GM18873 (cell line): ENCODE results near the gene CDCP2.
"Not testable (repeated sequence)": the region's sequence is repeated elsewhere in the genome, so short reads cannot be mapped to it uniquely, and the experiment has no call there.

Experiments used
- ATAC-seq: cut with Tn5 transposase; IDR thresholded peaks from one replicate; pipeline ENCODE4 v1.9.1; 2021; ENCODE audit warnings: mild to moderate bottlenecking, moderate library complexity, moderate number of reproducible peaks; ENCODE audit not compliant: unreplicated experiment, low FRiP score

CDCP2 gene

DNA sequence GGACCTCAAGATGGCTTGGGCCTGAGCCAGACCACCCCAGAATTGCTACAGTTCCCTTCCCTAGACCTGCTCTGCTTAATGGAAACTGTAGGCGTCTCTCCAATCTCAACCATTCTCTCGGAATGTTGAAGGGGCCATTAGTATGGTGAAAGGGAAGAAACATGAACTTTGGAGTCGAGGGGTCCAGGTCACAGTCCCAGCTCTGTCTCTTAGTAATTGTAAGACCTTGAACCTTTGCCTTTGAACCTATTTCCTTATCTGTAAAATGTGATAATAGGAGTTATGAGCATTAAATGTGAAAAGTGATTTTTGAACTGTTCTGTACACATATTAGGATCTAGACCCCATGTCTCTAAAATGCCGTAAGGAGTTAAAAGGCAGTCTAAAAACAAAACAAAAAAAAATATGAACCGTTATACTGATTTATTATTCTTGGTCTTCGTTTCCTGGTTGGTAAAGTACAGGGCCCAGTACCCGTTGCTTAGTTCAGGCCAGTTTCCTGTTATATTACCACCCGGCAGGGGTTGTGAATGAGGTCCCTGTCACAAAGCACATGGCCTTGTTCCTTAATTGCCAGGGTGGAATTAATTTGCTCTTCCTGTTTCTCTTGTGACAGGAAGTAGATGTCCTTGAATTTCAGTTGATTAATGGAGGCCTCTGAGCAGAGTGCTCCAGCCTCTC is 57.1 kb downstream of the CDCP2 start:
- ATAC-seq, result no peak

DNA sequence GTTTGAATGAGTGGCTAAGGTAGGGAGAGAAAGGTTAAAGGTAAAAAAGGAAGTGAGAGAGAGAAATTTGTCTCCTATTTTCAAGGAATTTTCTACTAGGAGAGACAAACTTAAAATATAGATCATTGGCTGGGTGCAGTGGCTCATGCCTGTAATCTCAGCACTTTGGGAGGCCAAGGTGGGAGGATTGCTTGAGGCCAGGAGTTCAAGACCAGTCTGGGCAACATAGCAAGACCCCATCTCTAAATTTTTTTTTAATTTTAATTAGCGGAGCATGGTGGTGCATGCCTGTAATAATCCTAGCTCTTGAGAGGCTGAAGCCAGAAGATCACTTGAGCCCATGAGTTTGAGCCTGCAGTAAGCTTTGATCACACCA is 58.1 kb downstream of the CDCP2 start:
- ATAC-seq, result not testable (repeated sequence)

DNA sequence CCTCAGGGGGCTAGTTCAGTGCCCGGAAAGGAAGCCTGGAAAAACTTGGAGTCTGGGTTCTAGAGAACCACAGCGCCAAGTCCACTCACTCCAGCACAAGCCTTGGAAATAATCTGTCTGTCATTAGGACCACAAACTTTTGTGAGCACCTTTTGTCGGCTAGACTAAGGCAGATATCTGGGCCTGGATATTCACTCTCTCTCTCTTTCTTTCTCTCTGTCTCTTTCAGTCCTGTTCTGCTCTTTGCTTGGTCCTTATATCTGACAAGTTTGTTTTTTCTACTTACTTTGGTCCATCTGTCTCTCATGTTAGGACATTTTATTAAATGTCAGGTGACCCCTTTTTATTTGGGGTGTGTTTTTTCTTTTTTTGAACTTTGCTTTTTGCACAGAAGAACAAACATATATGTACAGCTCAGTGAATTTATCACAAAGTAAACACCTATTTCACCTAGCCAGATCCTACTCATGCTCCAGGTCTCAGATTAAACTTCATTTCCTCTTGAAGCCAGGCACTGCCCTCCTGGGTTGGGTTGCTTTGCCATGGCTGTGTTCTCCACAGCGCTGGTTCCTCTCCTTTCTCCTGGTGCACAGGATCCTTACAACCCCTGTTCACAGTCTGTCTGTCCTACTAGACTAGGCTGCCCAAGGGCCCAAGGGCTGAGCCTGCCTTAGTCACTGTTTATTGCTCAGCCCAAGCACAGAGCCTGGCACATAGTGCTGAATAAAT is 58.6 kb downstream of the CDCP2 start:
- no peak for ATAC-seq

DNA sequence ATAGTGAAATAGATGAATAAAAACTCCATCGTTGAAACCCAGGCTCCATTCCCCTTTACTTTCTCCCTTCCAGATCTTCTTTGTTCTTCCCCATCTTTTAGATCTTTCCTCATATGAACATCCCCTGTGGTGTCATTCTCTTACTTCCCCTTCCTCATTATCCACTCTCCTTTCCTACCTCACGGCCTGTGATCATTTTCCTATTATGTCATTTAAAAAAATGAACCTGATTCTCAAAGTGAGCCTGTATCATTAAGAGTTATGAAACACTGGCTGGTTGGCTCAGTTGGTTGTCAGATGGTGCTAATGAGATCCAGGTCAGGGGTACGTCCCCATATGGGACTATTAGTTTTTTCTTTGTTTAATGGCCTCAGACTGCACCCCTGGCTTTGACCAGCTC is 61.1 kb downstream of the CDCP2 start:
- no peak for ATAC-seq

DNA sequence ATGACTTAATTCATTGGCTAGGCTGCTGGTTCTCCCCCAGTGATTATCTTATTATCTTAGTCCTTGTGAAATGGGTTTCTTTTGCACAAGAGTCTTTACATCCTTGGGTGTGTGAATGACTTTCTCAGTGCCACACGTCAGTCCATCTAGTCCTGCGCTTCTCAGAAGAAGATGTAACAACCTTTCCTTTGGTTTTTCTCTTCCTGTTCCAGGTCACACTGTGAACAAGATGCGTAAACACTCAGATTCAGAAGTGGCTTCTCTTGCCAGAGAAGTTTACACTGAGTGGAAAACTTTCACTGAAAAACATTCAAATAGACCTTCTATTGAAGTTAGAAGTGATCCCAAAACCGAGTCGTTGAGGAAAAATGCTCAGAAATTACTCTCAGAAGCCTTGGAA is 64.4 kb downstream of the CDCP2 start:
- no peak for ATAC-seq

DNA sequence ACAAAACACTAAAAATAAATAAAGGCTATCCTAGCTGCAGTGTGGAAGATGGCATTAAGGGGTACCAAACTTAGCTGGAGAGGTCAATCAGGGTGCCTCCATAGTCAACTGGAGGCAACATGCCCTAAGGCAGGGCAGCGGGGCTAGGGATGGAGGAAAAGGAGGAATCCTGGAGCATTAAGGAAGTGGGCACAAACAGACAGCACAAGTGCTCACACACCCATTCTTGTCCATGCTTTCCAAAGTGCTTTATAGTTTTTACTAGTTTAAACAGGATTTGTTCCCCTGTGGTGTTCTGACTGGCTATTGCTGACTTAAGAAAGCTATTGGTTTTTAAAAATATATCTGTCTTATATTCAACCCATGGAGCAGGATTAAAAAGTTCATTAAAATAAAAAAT is 66.0 kb downstream of the CDCP2 start:
- ATAC-seq, result no peak

DNA sequence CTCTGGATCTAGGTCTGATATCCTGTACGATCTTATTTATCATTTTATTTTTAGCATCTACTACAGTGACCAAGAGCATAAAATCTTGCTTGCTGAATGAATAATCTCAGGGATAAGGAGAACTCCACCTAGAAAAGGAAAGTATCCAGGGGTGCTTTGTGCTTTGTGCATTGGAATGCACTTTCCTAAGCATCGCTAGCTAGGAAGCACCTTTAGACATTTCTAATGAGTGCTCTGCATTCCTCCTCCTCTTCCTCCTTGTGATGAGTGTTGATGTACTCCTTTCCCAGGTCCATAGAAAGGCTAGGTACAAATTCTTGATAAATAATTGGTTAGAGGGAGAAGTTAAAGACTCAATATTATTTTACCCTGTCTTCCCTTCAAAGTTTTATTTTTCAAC is 68.0 kb downstream of the CDCP2 start:
- ATAC-seq, result no peak
